OCI-LY7 (cell line): ENCODE data around the gene ADCK2. TPM values are rescaled to one million over a fixed set of nuclear protein-coding genes. Genes with fewer than 3 reads are reported as not detected.

Source experiments
- BruUV-seq: library from RNA; stranded (reverse); fragments of 400-500 nt; replicated peaks from 2 replicates; lab custom pipeline; 2021; lab: Mats Ljungman, UMichigan
- CTCF ChIA-PET: fragments of 300-600 bp; sonication (Branson Sonifier 250); formaldehyde crosslinking; loops from one replicate; lab custom pipeline; 2022; ENCODE audit warnings: antibody characterized with exemption; ENCODE audit not compliant: unreplicated experiment; lab: Charles Lee
- POLR2A ChIA-PET: fragments of 300-600 bp; sonication (Branson Sonifier 250); formaldehyde crosslinking; loops from one replicate; lab custom pipeline; 2022; ENCODE audit warnings: antibody characterized with exemption; lab: Charles Lee
- DNase-seq: peaks from one replicate; pipeline ENCODE4 v3.0.0-alpha.2; 2015; ENCODE audit warnings: low spot score
- H2AFZ ChIP-seq: fragments of 200-600 bp; sonication (generic), shearing (Covaris generic); 2 replicates; pipeline ENCODE4 v1.6.1; 2014; ENCODE audit warnings: mild to moderate bottlenecking, antibody characterized with exemption, low read length, moderate library complexity
- H3K27ac ChIP-seq: fragments of 200-600 bp; sonication (generic); 2 replicates; pipeline ENCODE4 v1.5.1; 2014; ENCODE audit warnings: mixed run types, low read depth, mild to moderate bottlenecking, moderate library complexity, low read length, inconsistent platforms; ENCODE audit not compliant: poor library complexity, severe bottlenecking
- H3K36me3 ChIP-seq: fragments of 200-600 bp; sonication (generic); 2 replicates; pipeline ENCODE4 v1.6.1; 2014; ENCODE audit warnings: mild to moderate bottlenecking, antibody characterized with exemption, low read length, moderate library complexity, mixed read lengths; ENCODE audit not compliant: insufficient read depth
- H3K4me1 ChIP-seq: fragments of 200-600 bp; sonication (generic); 2 replicates; pipeline ENCODE4 v1.5.1; 2014; ENCODE audit warnings: mild to moderate bottlenecking, low read length; ENCODE audit not compliant: insufficient read depth, poor library complexity, severe bottlenecking
- H3K4me2 ChIP-seq: fragments of 200-600 bp; sonication (generic); 2 replicates; pipeline ENCODE4 v1.6.1; 2014; ENCODE audit warnings: mild to moderate bottlenecking, low read length
- H3K4me3 ChIP-seq: fragments of 200-600 bp; sonication (generic); 2 replicates; pipeline ENCODE4 v1.5.1; 2014; ENCODE audit warnings: mild to moderate bottlenecking, low read depth, low read length; ENCODE audit not compliant: poor library complexity, severe bottlenecking
- H3K79me2 ChIP-seq: fragments of 200-600 bp; sonication (generic); 2 replicates; pipeline ENCODE4 v1.6.1; 2016; ENCODE audit warnings: low read depth, mild to moderate bottlenecking, low read length, moderate library complexity, mixed read lengths; ENCODE audit not compliant: insufficient read depth
- H3K9me2 ChIP-seq: fragments of 200-600 bp; sonication (generic); 2 replicates; pipeline ENCODE4 v1.6.1; 2016; ENCODE audit warnings: mild to moderate bottlenecking, low read length, mixed read lengths; ENCODE audit not compliant: insufficient read depth
- H3K9me3 ChIP-seq: fragments of 200-600 bp; sonication (generic); 2 replicates; pipeline ENCODE4 v1.6.1; 2014; ENCODE audit warnings: mild to moderate bottlenecking, mixed run types, low read length, mixed read lengths
- H4K20me1 ChIP-seq: fragments of 200-600 bp; sonication (generic); 2 replicates; pipeline ENCODE4 v1.6.1; 2014; ENCODE audit warnings: mild to moderate bottlenecking, antibody characterized with exemption, low read length, moderate library complexity, mixed read lengths; ENCODE audit not compliant: insufficient read depth
- CTCF ChIP-seq: fragments of 200-600 bp; sonication (generic); conservative IDR thresholded peaks from 2 replicates; pipeline ENCODE4 v1.5.1; 2014; ENCODE audit warnings: mild to moderate bottlenecking, antibody characterized with exemption, low read length, moderate library complexity, mixed read lengths
- EZH2phosphoT487 ChIP-seq: fragments of 200-600 bp; sonication (generic); IDR thresholded peaks from 2 replicates; pipeline ENCODE4 v1.6.1; 2018; ENCODE audit warnings: low read depth, borderline replicate concordance, mild to moderate bottlenecking, mixed run types, antibody characterized with exemption, low read length, moderate library complexity, mixed read lengths
- intact Hi-C: fragments of 100-400 bp; cut with micrococcal nuclease; formaldehyde crosslinking; loops from one replicate; pipeline ENCODE4 v1.10.0; 2022; ENCODE audit not compliant: unreplicated experiment
- total RNA-seq, 2 experiments: library from RNA; depleted of rRNA in 1 of 2; stranded (reverse); fragments of >200 nt in 1 of 2; shearing (Covaris generic) in 1 of 2; gene quantifications; 2 replicates each; pipeline ENCODE4 v1.2.3, GENCODE V29; 2014 to 2022

The ADCK2 gene
- total RNA-seq, 2 experiments from 2014 or later = 45.8 to 60.2 TPM

- ChIA-PET CTCF (interaction anchor here (0.5 to 0.6 kb wide), 2 partner anchors 29 to 340 kb away, joined by 3 read pairs; partner anchors contain the start of gene MRPS33), POLR2A (interaction anchor here (0.5 to 4.5 kb wide), 10 partner anchors 9 to 1419 kb away, joined by 3 to 26 read pairs (median 5); partner anchors contain the start of gene NDUFB2)
- DNase-seq = peak; percentile 92
- no peaks in the 10 kb centered on the region for H3K9me2 ChIP-seq
- peak overlapping the region; percentile 100 for H3K4me2 ChIP-seq
- H3K79me2 ChIP-seq = peaks cover 39% of the 10 kb centered on the region
- H4K20me1 ChIP-seq = no peaks in the 10 kb centered on the region
- H3K4me1 ChIP-seq = peaks cover 63% of the 10 kb centered on the region
- H3K4me3 ChIP-seq = peak overlapping the region; percentile 81
- no TSS peak for BruUV-seq
- H3K36me3 ChIP-seq = peaks cover 28% of the 10 kb centered on the region
- peak overlapping the region; percentile 98 for H3K27ac ChIP-seq
- no peak for TF ChIP-seq EZH2phosphoT487
- no peak for TF ChIP-seq CTCF
- intact Hi-C loops = loop anchor here (1.0 to 10.0 kb wide), 7 partner anchors 22 to 1320 kb away; partner anchors contain the start of genes BRAF, LUC7L2, MRPS33 and NDUFB2
- H3K9me3 ChIP-seq = no peaks in the 10 kb centered on the region
- no peak overlapping the region; the same call in 1 of the 2 replicates for H2AFZ ChIP-seq
Observed at GRCh38 chr7:140674356-140674800, 1.6 kb downstream of the ADCK2 start.

GRCh38 chr7:140674899-140675701 lies 2.4 kb downstream of the ADCK2 start:
- H3K4me2 ChIP-seq = peak overlapping the region; percentile 100
- ChIA-PET POLR2A (interaction anchor here (0.6 to 4.5 kb wide), 9 partner anchors 9 to 338 kb away, joined by 3 to 26 read pairs (median 6); partner anchors contain the start of gene NDUFB2), CTCF (no interaction called here)
- peak; percentile 40 for DNase-seq
- peak; percentile 79 for TF ChIP-seq CTCF
- TF ChIP-seq EZH2phosphoT487 = no peak
- H2AFZ ChIP-seq = no peak overlapping the region; the same call in 1 of the 2 replicates
- peaks cover 63% of the 10 kb centered on the region for H3K4me1 ChIP-seq
- intact Hi-C loops = loop anchor here (1.0 to 10.0 kb wide), 8 partner anchors 21 to 1320 kb away; partner anchors contain the start of genes BRAF, LUC7L2, MRPS33 and NDUFB2
- peak overlapping the region; percentile 98 for H3K27ac ChIP-seq
- H3K9me3 ChIP-seq = no peaks in the 10 kb centered on the region
- H3K36me3 ChIP-seq = peaks cover 35% of the 10 kb centered on the region
- no peaks in the 10 kb centered on the region for H4K20me1 ChIP-seq
- no TSS peak for BruUV-seq
- peaks cover 39% of the 10 kb centered on the region for H3K79me2 ChIP-seq
- H3K9me2 ChIP-seq = no peaks in the 10 kb centered on the region
- H3K4me3 ChIP-seq = peak overlapping the region; percentile 81
